Activated T-cell treated with anti-CD3 and anti-CD28 coated beads, Interleukin-2, amount 50 U/mL, for 48 hours (primary cell): Measurements from ENCODE around the gene LHFPL3.
"Not testable (repeated sequence)": the region's sequence is repeated elsewhere in the genome, so short reads cannot be mapped to it uniquely, and the experiment has no call there.

Experiments
- DNase-seq, 2 experiments: peaks; one replicate each; pipeline ENCODE4 v3.0.0-alpha.2; 2020

Gene LHFPL3

DNA sequence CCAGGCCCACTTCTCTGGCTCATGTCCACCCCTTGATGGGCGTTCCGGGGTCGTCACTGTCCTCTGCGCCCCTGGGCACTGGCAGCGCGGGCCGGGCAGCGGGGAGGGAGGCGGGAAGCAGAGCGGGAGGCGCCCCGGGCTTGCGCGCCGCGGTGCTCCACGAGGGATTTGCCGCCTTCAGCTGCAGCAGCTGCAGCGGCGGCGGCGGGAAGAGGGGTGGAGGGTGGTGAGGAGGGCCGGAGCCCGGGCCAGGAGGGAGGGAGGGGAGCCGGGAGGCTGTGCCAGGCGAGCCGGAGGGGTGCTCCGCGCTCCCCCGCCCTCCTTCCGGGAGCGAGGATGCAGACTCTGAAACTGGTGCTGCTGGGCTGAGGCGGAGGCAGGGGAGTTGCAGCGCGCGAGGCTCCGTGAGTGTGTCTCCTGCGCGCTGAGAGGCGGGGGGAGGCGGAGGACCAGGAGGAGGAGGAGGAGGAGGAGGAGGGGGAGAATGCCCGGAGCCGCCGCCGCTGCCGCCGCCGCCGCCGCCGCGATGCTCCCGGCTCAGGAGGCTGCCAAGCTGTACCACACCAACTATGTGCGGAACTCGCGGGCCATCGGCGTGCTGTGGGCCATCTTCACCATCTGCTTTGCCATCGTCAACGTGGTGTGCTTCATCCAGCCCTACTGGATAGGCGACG is at the start of gene LHFPL3:
LHFPL3 (plus strand) TSS at position 308 of the 674 bp plus-strand sequence.
- peak in 1 of 2 experiments; percentile 14 for DNase-seq

DNA sequence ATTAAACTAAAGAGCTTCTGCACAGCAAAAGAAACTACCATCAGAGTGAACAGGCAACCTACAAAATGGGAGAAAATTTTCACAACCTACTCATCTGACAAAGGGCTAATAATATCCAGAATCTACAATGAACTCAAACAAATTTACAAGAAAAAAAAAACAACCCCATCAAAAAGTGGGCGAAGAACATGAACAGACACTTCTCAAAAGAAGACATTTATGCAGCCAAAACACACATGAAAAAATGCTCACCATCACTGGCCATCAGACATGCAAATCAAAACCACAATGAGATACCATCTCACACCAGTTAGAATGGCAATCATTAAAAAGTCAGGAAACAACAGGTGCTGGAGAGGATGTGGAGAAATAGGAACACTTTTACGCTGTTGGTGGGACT is 46.7 kb upstream of the LHFPL3 start:
- DNase-seq: not testable (repeated sequence)

GRCh38 chr7:104286839-104287238 is 41.6 kb upstream of the LHFPL3 start:
- no peak for DNase-seq

- DNase-seq: no peak
Observed at GRCh38 chr7:104288137-104288536, 40.3 kb upstream of the LHFPL3 start.

DNA sequence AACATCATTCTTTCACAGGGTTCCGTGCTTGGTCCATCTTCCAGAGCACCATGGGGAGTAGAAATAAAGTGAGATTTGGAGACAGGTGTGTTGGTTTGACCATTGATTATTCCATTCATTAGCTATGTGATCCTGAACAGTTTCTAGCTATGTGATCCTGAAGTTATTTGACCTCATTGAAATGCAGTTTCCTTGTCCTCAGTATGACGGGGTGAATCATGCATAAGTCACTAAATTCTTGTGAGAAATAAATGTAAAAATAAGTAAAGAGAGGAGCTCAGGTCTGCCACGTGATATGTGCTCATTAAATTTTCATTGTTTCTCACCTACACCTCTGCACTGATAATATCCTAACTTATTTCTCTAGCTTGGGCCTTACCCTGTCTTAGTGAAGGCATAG is 34.1 kb upstream of the LHFPL3 start:
- no peak for DNase-seq

DNA sequence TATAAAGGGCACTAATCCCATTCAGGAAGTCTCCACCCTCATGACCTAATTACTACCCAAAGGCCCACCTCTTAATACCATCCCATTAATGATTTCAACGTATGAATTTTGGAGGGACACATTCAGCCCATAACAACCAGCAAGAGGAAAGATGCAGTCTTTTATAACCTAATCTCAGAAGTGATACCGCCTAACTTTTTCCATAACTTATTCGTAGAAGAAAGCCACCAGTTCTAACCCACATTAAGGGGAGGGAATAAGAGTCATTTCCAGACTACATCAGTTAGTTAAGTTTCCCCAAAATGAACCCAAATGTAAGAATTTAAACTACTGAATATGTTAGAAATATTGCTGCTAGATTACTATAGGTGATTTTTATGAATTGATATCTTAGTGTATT is 32.1 kb upstream of the LHFPL3 start:
- no peak for DNase-seq

DNA sequence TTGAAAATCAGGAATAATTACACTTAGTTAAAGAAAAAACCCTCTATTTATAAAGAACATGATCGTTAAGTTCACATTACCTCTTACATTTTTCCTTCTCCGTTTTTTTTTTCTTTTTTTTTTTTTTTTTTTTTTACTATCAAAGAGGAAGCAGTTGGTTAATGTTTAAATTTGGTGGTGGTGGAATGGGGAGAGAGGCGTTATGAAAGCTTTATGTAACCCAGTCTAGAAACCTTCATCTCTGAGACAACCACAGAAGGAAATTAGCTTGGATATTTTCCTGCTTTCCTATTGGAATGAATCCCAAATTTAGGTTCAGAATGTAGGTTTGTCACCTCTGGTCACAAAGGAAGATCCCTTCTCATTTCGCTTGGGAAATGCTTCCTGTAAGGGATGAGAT is 31.5 kb upstream of the LHFPL3 start:
- no peak for DNase-seq

- no peak for DNase-seq
Observed at GRCh38 chr7:104299323-104299722, 29.1 kb upstream of the LHFPL3 start.

DNA sequence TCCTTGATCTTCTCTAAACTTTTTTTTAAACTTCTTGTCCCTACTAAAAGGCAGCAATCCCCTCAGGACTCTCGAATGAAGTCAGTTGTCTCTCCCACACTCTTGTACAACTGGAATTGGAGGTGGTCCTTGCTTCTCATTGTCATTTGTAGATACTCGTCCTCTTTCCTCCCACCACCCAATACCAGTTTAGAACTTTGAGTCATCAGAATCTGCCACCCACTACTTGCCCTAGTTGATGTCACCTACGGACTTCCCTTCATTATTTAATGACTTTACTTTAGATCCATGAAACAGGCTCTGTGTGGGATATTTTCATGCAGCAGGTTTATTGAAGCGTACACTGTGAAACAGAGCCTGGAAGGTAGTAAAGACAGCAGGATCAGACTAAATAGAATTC is 28.6 kb upstream of the LHFPL3 start:
- no peak for DNase-seq

- DNase-seq: no peak
Observed at GRCh38 chr7:104306793-104307192, 21.6 kb upstream of the LHFPL3 start.

GRCh38 chr7:104317948-104318629 is 10.3 kb upstream of the LHFPL3 start:
- DNase-seq: no peak

DNA sequence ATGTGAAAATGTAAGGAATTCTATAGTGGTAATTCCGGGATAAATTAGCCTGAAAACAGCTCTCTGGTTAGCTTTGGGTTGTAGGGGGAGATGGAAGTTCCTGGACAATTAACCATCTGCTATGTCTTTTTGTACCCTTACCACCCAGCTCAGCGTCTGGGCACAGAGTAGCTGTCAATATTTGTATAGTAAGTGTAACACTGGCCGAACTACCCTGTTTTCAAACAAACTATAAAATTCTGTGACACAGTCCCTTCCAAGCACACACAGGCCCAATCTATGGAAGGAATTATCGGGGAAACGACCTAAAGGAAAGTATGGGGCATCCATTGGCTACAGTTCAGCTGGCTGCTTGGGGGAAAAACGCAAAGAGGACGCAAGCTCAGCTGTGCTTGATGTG is 869 bp upstream of the LHFPL3 start:
- DNase-seq: no peak

- DNase-seq: peak in 1 of 2 experiments; percentile 14
Observed at GRCh38 chr7:104327938-104328295, 486 bp upstream of the LHFPL3 start.

DNA sequence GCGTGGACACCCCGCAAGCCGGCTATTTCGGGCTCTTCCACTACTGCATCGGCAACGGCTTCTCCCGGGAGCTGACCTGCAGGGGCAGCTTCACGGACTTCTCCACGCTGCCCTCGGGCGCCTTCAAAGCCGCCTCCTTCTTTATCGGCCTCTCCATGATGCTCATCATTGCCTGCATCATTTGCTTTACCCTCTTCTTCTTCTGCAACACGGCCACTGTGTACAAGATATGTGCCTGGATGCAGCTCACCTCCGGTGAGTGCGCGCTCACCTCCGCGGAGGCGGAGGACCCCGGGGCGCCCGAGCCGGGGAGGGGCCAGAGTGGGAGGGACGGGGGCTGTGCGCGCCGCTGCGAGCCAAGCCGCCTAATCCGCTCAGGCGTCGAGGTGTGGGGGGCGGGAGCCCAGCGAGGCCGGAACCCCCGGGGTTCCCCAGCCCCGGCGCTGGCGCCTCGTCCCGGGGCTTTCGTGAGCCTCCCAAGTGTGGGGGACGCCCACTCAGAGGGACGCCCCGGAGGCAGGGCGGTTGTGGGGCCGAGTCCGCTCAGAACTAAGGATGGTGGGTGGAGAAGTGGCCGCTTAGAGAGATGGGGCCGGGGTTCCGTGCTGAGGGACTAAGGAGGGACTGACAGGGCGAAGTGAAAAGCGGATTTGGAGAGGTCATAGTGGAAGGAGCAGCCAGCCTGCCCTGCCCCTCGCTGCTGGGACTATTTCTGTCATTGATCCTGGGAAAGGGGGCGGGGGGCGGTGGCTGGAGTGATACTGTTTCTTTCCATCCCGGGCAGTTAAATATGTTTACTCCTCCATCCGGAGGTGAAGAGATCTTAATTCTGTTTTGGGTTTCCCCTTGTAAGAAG is 795 bp downstream of the LHFPL3 start:
- peak in 1 of 2 experiments; percentile 20 for DNase-seq

GRCh38 chr7:104341546-104341945 is 13.1 kb downstream of the LHFPL3 start:
- DNase-seq: no peak

GRCh38 chr7:104352736-104353135 is 24.3 kb downstream of the LHFPL3 start:
- DNase-seq: no peak

- DNase-seq: no peak
Observed at GRCh38 chr7:104357166-104357565, 28.8 kb downstream of the LHFPL3 start.

DNA sequence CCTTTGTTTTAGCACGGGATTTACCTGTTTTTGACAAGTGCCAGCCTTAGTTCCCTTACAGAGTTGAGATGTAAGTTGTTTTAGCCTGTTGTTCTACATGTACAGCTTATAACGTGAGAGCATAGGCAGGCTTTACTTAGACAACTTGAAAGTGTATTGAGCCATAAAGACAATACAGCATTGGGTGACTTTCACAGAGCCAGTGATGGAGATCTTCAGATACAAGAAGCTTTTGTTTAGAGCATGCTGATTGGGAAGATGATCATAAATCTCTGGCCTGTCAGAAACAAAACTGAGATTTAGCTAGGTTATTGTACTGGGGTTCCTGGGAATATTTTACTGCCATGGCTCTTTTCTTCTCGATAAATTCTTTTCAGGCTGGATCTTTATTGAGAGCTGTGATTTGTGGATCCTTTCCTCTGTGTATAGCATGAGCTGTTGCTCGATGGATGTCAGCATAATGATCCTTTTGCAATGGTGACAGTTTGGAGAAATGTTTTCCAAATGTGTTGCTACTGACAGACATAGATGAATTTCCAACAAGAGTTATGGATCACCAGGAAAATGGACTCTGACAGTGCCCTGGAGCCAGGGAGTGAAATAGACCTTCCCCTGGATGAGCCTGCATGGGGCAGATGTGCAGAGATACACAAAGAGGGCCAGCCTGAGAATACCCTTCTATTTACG is 30.2 kb downstream of the LHFPL3 start:
- no peak for DNase-seq

DNA sequence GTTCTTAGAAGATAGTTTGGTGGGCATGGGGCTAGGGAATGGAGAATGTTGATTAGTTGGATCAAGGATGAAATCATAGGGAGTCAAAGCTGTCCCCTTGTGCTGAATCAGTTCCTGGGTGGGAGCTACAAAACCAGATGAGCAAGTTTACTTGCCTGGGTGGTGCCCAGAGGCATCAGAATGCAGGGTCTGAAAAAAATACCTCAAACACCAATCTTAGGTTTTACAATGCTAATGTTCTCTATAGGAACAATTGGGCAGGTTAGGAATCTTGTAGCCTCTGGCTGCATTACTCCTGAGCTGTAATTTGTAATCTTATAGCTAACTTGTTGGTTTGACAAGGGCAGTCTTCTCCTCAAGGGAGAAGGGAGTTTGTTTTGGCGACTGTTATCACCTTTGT is 34.4 kb downstream of the LHFPL3 start:
- no peak for DNase-seq

GRCh38 chr7:104363355-104363754 is 35.0 kb downstream of the LHFPL3 start:
- no peak for DNase-seq

GRCh38 chr7:104366390-104366789 is 38.0 kb downstream of the LHFPL3 start:
- DNase-seq: no peak

DNA sequence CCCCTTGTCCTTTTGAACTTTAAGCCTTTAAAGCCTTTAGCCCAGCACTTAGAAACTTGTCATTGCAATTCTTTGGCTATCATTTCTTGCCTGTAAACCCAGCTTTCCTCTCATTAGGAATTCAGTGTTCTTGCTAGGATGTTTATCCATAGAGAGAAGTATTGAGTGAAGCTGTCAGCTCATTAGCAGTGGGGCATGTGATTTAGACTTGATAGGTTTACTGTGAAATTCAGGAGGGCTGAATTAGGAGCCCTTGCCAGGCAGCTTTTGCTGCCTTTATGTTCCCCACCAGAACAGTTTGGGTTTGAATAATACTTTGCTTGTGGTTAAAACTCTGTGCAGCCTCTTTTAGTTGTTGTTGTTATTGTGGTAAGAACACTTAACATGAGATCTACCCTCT is 39.5 kb downstream of the LHFPL3 start:
- DNase-seq: no peak
